Activated CD4-positive, alpha-beta T cell treated with anti-CD3 and anti-CD28 coated beads for 24 hours (primary cell): ENCODE measurements around the gene RPS3A.
A peak's percentile ranks its signal among the peaks of the same experiment; 100 is the strongest.
"Not testable (repeated sequence)": the region's sequence is repeated elsewhere in the genome, so short reads cannot be mapped to it uniquely, and the experiment has no call there.

Experiments
- DNase-seq, 2 donors: peaks; one replicate each; pipeline ENCODE4 v3.0.0-alpha.2; 2020; ENCODE audit warnings: low read depth in 2 of 2

Gene RPS3A

GRCh38 chr4:151099229-151099975 is at the start of gene RPS3A:
RPS3A (plus strand) TSS chr4:151099628; CDS start chr4:151099653, 25 bp downstream.
- DNase-seq: peak; percentile 92 to 93

DNA sequence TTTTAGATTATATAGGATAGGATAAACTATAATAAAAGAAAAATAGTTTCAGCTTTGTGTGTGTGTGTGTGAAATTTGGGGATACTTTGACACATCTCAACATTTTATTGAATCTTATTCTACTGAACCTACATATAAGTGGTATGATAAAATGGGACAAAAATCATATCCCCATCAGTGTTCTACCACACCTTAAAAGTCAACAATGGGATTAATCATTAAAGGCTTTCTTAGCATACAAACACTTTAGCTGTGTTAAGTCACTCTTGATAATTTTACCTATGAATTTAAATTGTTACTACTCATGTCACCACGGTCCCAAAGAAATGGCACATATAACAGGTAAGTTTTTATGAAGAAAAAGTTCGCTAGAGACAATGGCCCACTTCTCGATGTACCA is 46.6 kb upstream of the RPS3A start:
- DNase-seq: no peak

DNA sequence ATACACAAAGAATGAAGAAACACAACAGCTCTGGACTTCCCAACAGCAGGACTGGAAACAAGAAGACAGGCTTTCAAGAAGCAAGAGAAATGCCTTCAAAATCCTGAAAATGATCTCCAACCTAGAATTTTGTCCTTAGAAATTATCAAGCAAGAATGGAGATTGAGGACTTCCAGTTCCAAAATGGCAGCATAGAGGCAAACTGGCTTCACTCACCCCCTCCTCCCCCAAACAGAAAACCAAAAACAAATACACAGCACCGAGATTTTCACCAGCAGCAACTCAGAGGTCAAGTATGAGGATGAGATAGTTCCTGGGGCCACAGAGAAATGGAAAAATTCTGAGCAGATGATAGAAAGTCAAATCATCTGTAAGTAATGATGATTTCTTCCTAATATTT is 43.9 kb upstream of the RPS3A start:
- no peak for DNase-seq

DNA sequence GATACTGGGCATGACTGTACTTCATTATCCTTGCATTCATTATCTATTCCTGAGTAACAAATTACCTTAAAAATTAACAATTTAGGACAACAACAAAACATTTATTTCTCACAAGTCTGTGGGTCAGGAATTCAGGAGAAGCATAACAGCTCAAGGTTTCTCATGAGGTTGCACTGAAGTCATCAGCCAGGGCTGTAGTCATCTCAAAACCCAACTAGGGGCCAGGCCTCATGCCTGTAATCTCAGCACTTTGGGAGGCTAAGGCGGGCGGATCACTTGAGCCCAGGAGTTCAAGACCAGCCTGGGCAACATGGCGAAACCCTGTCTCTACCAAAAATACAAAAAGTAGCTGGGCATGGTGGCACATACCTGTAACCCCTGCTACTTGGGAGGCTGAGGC is 36.3 kb upstream of the RPS3A start:
- DNase-seq: not testable (repeated sequence)

DNA sequence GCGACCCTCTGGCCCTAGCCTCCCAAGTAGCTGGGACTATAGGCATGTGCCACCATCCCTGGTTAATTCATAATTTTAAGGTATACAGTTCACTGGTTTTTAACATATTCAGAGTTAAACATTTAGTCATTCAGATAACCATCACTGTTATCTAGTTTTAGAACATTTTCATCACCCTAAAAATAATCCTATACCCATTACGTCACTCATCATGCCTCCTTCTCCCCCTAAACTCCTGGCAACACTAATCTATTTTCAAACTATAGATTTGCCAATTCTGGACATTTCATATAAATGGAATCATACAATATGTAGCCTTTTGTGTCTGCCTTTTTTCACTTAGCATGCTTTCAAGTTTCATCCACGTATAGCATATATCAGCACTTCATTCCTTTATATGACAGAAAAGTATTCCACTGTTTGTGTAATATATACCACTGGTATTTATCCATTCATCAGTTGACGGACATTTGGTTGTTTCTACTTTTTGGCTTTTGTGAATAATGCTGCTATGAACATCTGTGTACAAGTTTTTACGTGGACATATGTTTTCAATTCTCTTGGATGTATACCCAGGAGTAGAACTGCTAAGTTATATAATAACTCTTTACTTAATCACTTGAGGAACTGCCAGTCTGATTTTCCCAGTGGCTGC is 32.0 kb upstream of the RPS3A start:
- DNase-seq: no peak

- no peak for DNase-seq
Observed at GRCh38 chr4:151074416-151074916, 25.0 kb upstream of the RPS3A start.

DNA sequence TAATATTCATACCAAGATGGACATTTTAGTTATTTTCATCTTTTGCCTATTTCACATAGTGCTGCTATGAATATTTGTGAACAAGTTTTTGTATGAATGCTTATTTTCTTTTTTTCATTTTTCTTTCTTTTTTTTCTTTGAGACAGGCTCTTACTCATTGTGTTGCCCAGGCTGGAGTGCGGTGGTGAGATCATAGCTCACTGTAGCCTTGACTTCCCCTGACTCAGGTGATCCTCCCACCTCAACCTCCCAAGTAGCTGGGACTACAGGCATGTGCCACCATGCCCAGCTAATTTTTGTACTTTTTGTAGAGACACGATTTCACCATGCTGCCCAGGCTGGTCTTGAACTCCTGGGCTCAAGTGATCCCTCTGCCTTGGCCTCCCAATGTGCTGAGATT is 21.4 kb upstream of the RPS3A start:
- not testable (repeated sequence) for DNase-seq

- no peak for DNase-seq
Observed at GRCh38 chr4:151087467-151087866, 12.0 kb upstream of the RPS3A start.

DNA sequence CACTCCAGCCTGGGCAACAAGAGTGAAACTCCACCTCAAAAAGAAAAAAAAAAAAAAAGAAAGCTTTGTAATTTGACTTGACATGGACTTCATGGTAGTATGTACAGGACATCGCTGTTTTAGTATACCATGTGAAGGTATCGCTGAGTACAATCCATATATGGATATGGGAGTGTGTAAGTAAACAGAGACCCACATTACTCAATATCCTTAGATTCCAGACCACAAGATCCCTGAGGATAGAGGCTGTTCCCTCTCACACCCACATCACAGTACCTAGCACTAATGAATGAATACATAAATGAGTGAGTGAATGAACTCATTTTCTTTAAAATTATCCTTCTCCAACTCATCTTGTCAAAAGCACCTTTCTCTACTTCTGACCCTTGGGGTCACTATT is 8.4 kb upstream of the RPS3A start:
- DNase-seq: no peak

- DNase-seq: no peak
Observed at GRCh38 chr4:151092488-151092887, 6.9 kb upstream of the RPS3A start.

DNA sequence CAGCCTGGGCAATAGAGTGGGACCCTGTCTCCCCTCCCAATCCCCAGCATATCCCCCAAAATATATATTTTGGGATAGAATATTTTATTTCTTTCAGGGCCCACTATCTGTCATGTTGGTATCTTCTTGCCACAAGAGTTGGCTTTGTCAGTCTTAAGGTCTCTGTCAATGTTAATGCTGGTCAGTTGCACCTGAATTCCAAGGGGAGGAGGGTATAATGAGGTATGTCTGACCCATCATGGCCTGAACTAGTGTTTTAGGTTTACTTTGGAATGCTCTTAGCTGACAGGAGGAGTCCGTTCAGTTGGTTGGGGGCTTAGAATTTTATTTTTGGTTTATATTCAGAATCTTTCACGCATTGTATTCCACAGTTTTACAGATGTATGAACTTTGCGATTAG is 6.2 kb upstream of the RPS3A start:
- DNase-seq: no peak

- no peak for DNase-seq
Observed at GRCh38 chr4:151094290-151094751, 5.1 kb upstream of the RPS3A start.

GRCh38 chr4:151095142-151095541 is 4.3 kb upstream of the RPS3A start:
- no peak for DNase-seq

DNA sequence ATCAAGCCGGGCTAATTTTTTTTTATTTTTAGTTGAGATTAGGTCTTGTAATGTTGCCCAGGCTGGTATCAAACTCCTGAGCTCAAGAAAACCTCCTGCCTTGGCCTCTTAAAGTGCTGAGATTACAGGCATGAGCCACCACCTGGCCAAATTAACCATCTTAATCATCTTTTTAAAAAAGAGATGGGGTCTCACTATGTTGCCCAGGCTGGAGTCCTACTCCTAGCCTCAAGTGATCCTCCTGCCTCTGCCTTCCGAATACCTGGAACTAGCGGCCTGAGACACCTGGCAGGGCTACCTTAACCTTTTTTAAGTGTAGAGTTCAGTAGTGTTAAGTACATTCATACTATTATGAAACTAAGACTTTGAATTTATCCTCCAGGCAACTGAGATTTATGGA is 1.7 kb upstream of the RPS3A start:
- no peak for DNase-seq

DNA sequence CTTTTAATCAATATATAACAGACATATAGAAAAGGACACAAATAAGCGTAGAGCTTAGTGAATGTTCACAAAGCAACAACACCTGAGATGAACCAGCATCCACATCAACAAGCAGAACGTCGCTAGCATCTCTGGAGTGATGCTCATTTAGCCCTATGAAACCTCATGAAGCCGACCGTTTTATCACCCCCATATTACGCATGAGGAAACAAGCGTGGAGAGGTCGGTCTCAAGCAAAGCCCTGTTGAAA is 524 bp upstream of the RPS3A start:
- DNase-seq: no peak

DNA sequence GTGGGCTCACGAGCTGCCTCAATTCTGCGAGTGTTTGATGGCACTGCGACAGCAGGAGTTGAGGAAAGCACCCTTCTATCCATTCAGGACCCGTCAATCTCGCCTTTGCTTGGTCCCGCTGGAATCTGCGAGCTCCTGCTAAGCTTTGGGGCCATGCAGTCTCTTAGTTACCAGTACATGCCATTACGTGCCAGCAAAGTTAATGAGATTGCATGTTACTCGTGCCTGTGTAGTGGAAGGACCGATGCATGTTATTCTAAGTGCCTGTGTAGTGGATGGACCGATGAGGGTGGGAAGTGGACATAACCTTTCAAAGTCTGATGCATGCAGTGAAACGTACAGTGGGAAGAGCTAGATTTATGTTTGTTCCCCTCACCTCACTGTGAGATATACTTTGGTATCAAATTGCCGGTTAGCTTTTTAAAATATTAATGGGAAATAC is 569 bp downstream of the RPS3A start:
- peak in 1 of 2 donors; percentile 16 for DNase-seq

GRCh38 chr4:151100531-151100930 is 1.1 kb downstream of the RPS3A start:
- no peak for DNase-seq

- DNase-seq: no peak
Observed at GRCh38 chr4:151103758-151104157, 4.3 kb downstream of the RPS3A start.

DNA sequence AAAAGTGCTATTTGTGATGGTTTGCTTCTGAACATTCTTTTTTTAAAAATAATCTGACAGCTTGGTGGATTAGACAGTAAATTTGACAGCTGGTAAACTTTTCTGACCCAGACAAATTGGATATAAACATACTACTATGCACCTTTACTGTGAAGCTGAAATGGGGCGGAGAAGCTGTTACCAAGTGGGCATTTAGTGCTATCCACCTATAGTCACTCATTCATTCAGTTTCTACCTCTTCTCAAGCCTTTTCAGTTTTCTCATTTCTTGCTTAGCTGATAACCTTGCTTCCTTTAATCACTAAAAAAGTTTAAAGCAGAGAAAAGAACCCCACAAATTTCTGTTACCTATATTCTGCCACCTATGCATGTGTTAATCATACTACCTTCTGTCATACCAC is 5.2 kb downstream of the RPS3A start:
- no peak for DNase-seq

DNA sequence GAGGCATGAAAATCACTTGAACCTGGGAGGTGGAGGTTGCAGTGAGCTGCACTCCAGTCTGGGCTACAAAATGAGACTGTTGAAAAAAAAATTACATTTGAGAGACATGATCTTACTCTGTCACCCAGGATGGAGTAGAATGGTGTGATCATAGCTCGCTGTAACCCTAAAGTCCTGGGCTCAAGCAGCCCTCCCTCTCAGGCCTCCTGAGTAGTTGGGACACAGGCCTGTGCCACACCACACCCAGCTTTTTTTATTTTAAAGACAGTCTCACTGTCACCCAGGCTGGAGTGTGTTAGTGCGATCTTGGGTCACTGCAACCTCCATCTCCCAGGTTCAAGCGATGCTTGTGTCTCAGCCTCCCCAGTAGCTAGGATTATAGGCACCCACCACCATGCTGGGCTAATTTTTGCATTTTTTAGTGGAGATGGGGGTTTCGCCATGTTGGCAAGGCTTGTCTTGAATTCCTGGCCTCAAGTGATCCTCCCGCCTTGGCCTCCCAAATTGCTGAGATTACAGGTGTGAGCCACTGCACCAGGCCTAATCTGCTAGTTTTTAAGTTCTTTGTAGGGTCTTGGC is 6.1 kb downstream of the RPS3A start:
- DNase-seq: no peak

GRCh38 chr4:151107063-151107462 is 7.6 kb downstream of the RPS3A start:
- DNase-seq: no peak

GRCh38 chr4:151110236-151110635 is 10.8 kb downstream of the RPS3A start:
- DNase-seq: no peak

DNA sequence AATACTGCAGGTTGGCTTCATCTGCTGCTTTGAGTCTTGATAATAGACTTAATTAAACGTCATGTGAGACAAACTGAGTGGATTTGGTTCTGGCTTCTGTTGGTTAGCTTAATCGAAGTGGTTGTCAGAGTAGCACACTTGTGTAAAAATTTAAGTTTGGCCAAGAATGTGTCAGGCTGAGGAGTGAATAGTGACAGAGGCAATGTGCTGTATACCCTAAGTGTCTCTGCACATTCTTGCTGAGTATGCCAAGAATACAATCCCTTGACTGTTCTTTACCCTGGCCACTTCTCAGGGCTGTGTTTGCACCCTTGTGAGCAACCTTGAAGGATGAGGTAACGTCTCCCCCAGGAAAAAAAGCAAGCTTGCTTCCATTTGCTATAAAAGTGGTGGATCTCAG is 14.9 kb downstream of the RPS3A start:
- no peak for DNase-seq
